Measurements from ENCODE around the gene GPR18. TPM values are rescaled to one million over a fixed set of nuclear protein-coding genes. Genes with fewer than 3 reads are reported as not detected.
A peak's percentile ranks its signal among the peaks of the same experiment; 100 is the strongest.

Gene GPR18
- total and polyA plus RNA-seq, 9 of the 15 experiments (the other 6 are each of a cell fraction or from before 2014, with no cell fraction given): 0.75 TPM; not detected in 8

- peak; percentile 73; the same call in 1 of the 2 replicates for TF ChIP-seq REST (IDR thresholded peaks at IDR 0.05; ENCODE audit: borderline replicate concordance)
- no peak for TF ChIP-seq REST (CRISPR knock-in tag; IDR thresholded peaks at IDR 0.05; ENCODE audit: low read depth)
- TF ChIP-seq THAP7 (CRISPR knock-in tag; IDR thresholded peaks at IDR 0.05): no peak
- no peak for TF ChIP-seq BMI1 (IDR thresholded peaks at IDR 0.05; ENCODE audit: low read length)
- TF ChIP-seq ZNF668 (CRISPR knock-in tag; IDR thresholded peaks at IDR 0.05): no peak
- 0 out of 2 replicates have a peak, but pooled peaks have one; percentile 42 for TF ChIP-seq SMC3 (conservative IDR thresholded peaks at IDR 0.05; ENCODE audit: insufficient read depth, low read depth, low read length)
- TF ChIP-seq COPS2 (conservative IDR thresholded peaks at IDR 0.05): no peak
- TF ChIP-seq ZNF639 (CRISPR knock-in tag; conservative IDR thresholded peaks at IDR 0.05 in 1 of 2, IDR thresholded peaks at IDR 0.05 in 1 of 2): no peak
- TF ChIP-seq NRF1 (conservative IDR thresholded peaks at IDR 0.05 in 1 of 2, IDR thresholded peaks at IDR 0.05 in 1 of 2): peak; percentile 65 to 73
- TF ChIP-seq ZNF316 (IDR thresholded peaks at IDR 0.05): peak; percentile 95
Observed at GRCh38 chr13:99269627-99270241, 11.6 kb upstream of the GPR18 start (continued).
